Endothelial cell of umbilical vein (primary cell): ENCODE measurements around the gene GLIS2. TPM values are rescaled to one million over a fixed set of nuclear protein-coding genes. Genes with fewer than 3 reads are reported as not detected.
"Not testable (repeated sequence)": the region's sequence is repeated elsewhere in the genome, so short reads cannot be mapped to it uniquely, and the experiment has no call there.

Experiments used
- BruUV-seq: library from RNA; stranded (reverse); fragments of 400-500 nt; replicated peaks from 2 replicates; lab custom pipeline; 2021; lab: Mats Ljungman, UMichigan
- CTCF ChIA-PET: fragments of 300-600, 350-600 bp; sonication (Branson Sonifier 250); formaldehyde crosslinking; loops from one replicate; lab custom pipeline; 2021; ENCODE audit warnings: antibody characterized with exemption, inconsistent platforms; lab: Charles Lee
- POLR2A ChIA-PET: fragments of 300-600, 350-600 bp; sonication (Branson Sonifier 250); formaldehyde crosslinking; loops from one replicate; lab custom pipeline; 2021; ENCODE audit warnings: antibody characterized with exemption, inconsistent platforms; lab: Charles Lee
- DNase-seq: peaks from one replicate; pipeline ENCODE4 v3.0.0-alpha.2; 2011; ENCODE audit warnings: low read depth, low spot score
- FAIRE-seq: peaks from 2 replicates; lab custom pipeline; 2011; peaks lifted over from hg19 to GRCh38; lab: Jason Lieb, UNC
- H2AFZ ChIP-seq: 2 replicates; pipeline ENCODE4 v1.6.0; 2012; ENCODE audit warnings: low read depth, low read length, control low read depth, inconsistent platforms
- H3K27ac ChIP-seq: 2 replicates; pipeline ENCODE4 v1.5.1; 2011; ENCODE audit warnings: low read depth, mild to moderate bottlenecking, control low read depth, low read length, moderate library complexity; ENCODE audit not compliant: insufficient read depth
- H3K27me3 ChIP-seq, 2 experiments: 2 replicates each; pipeline versions ENCODE4 v1.6.0 to v1.6.1; 2011; ENCODE audit warnings: low read length in 2 of 2, mixed read lengths in 1 of 2; ENCODE audit not compliant: control insufficient read depth in 2 of 2, insufficient read depth in 2 of 2
- H3K36me3 ChIP-seq, 2 experiments: 2 replicates in 1 of 2; 3 replicates in 1 of 2; pipeline ENCODE4 v1.5.1; 2011; ENCODE audit warnings: low read length in 2 of 2, mild to moderate bottlenecking in 1 of 2, moderate library complexity in 1 of 2; ENCODE audit not compliant: control insufficient read depth in 2 of 2, insufficient read depth in 2 of 2; ENCODE audit errors: extremely low read depth in 1 of 2
- H3K4me1 ChIP-seq: 3 replicates; pipeline ENCODE4 v1.5.1; 2011; ENCODE audit warnings: mild to moderate bottlenecking, low read length; ENCODE audit not compliant: control insufficient read depth, insufficient read depth; ENCODE audit errors: extremely low read depth
- H3K4me2 ChIP-seq: 2 replicates; pipeline ENCODE4 v1.6.1; 2011; ENCODE audit warnings: low read length, control low read depth, mixed read lengths; ENCODE audit not compliant: insufficient read depth
- H3K4me3 ChIP-seq, 3 experiments: fragments of 200-600 bp in 1 of 3; sonication (generic), shearing (Covaris generic) in 1 of 3; replicated peaks in 1 of 3; 2 replicates each; pipeline ENCODE4 v1.5.1; 2011 to 2016; ENCODE audit warnings: control low read depth in 3 of 3, low read length in 3 of 3, mild to moderate bottlenecking in 2 of 3, inconsistent platforms in 1 of 3, low read depth in 1 of 3, moderate library complexity in 1 of 3; ENCODE audit not compliant: insufficient read depth in 1 of 3
- H3K79me2 ChIP-seq: 2 replicates; pipeline ENCODE4 v1.6.0; 2012; ENCODE audit warnings: low read length, inconsistent platforms; ENCODE audit not compliant: control insufficient read depth, insufficient read depth
- H3K9ac ChIP-seq: replicated peaks from 2 replicates; pipeline ENCODE3; 2011; ENCODE audit warnings: low read length, control low read depth; ENCODE audit not compliant: insufficient read depth; ENCODE audit errors: extremely low read depth
- H3K9me1 ChIP-seq: replicated peaks from 3 replicates; pipeline ENCODE4 v1.6.0; 2011; ENCODE audit warnings: mild to moderate bottlenecking, low read length; ENCODE audit not compliant: control insufficient read depth, insufficient read depth; ENCODE audit errors: extremely low read depth
- H3K9me3 ChIP-seq: replicated peaks from 2 replicates; pipeline ENCODE4 v1.5.1; 2012; ENCODE audit warnings: low read length, inconsistent platforms; ENCODE audit not compliant: control insufficient read depth, insufficient read depth
- H4K20me1 ChIP-seq: replicated peaks from 2 replicates; pipeline ENCODE3; 2011; ENCODE audit warnings: mild to moderate bottlenecking, low read length; ENCODE audit not compliant: control insufficient read depth, insufficient read depth; ENCODE audit errors: extremely low read depth
- EZH2 ChIP-seq: IDR thresholded peaks from 2 replicates; pipeline ENCODE4 v1.6.1; 2012; ENCODE audit warnings: borderline replicate concordance, low read depth, mild to moderate bottlenecking, moderate library complexity, low read length, inconsistent platforms; ENCODE audit not compliant: severe bottlenecking
- FOS ChIP-seq: IDR thresholded peaks from 2 replicates; pipeline ENCODE4 v1.6.1; 2011; ENCODE audit warnings: mild to moderate bottlenecking, low read length, moderate library complexity, borderline replicate concordance; ENCODE audit not compliant: insufficient read depth
- GATA2 ChIP-seq: IDR thresholded peaks from 2 replicates; pipeline ENCODE4 v1.7.0; 2011; ENCODE audit warnings: low read depth, mild to moderate bottlenecking, moderate library complexity, mixed read lengths, low read length; ENCODE audit not compliant: insufficient read length, insufficient read depth
- JUN ChIP-seq: IDR thresholded peaks from 2 replicates; pipeline ENCODE4 v1.6.1; 2011; ENCODE audit warnings: borderline replicate concordance, low read depth; ENCODE audit not compliant: insufficient read length, insufficient read depth
- MYC ChIP-seq: IDR thresholded peaks from one replicate; pipeline ENCODE4 v1.6.1; 2011; ENCODE audit warnings: mild to moderate bottlenecking, low read depth, low read length
- POLR2A ChIP-seq: IDR thresholded peaks from 2 replicates; pipeline ENCODE4 v1.6.1; 2012; ENCODE audit warnings: low read depth, mild to moderate bottlenecking, control low read depth, low read length
- POLR2AphosphoS5 ChIP-seq: IDR thresholded peaks from 2 replicates; pipeline ENCODE4 v1.6.1; 2012; ENCODE audit warnings: low read depth, mild to moderate bottlenecking, control low read depth, low read length, moderate library complexity; ENCODE audit not compliant: insufficient read depth
- dilution Hi-C: fragments of 300-500 bp; cut with MboI; formaldehyde crosslinking; loops from one replicate; pipeline ENCODE4 v1.15.0; 2019; ENCODE audit warnings: low sequenced_read_pairs; ENCODE audit not compliant: extremely low pct_ligation_motif_present
- intact Hi-C: fragments of 100-400 bp; cut with micrococcal nuclease; formaldehyde crosslinking; loops from one replicate; pipeline ENCODE4 v1.10.0; 2022
- polyA plus RNA-seq, 4 experiments: library from polyadenylated mRNA; depleted of rRNA in 3 of 4; stranded (reverse) in 3 of 4; unstranded in 1 of 4; fragments of >200 nt; gene quantifications; 2 replicates each; pipeline versions ENCODE4 v1.2.1 to v1.2.3, GENCODE V29; 2011 to 2012; ENCODE audit warnings: missing spikeins in 1 of 4
- total RNA-seq: library from RNA; stranded (reverse); gene quantifications from 2 replicates; pipeline ENCODE4 v1.2.3, GENCODE V29; 2021
- TF ChIP-seq, protein P1 (sequence below), 2 donors: IDR thresholded peaks; 1 replicate in 1 of 2; 2 replicates in 1 of 2; pipeline ENCODE4 v1.5.1; 2011; ENCODE audit warnings: low read length in 2 of 2, mild to moderate bottlenecking in 2 of 2, moderate library complexity in 2 of 2, control low read depth in 1 of 2, inconsistent platforms in 1 of 2, low read depth in 1 of 2; ENCODE audit not compliant: insufficient read depth in 1 of 2; ENCODE audit errors: extremely low read depth in 1 of 2

Gene GLIS2
- total and polyA plus RNA-seq, 2 donors (not counting 3 experiments of a cell fraction or from before 2014, with no cell fraction given): 4.6 to 10.1 TPM

- no peaks in the 10 kb centered on the region for H3K9me1 ChIP-seq
- peaks cover 9% of the 10 kb centered on the region for H3K79me2 ChIP-seq
- ChIA-PET CTCF (interaction anchor here (4.2 to 8.9 kb wide), 2 partner anchors 44 to 71 kb away, joined by 27 to 198 read pairs; no protein-coding TSS in a partner anchor), POLR2A (no interaction called here)
- H3K9ac ChIP-seq: no peak overlapping the region
- H3K36me3 ChIP-seq: peaks cover 0 to 21% of the 10 kb centered on the region in 2 experiments
- no peak overlapping the region for H3K4me2 ChIP-seq
- DNase-seq (no peak), FAIRE-seq (no peak)
- H3K9me3 ChIP-seq: no peaks in the 10 kb centered on the region
- TF ChIP-seq GATA2 (no peak), JUN (no peak), FOS (no peak), POLR2AphosphoS5 (no peak), MYC (no peak), POLR2A (no peak), EZH2 (no peak)
- TF ChIP-seq, protein P1, sequence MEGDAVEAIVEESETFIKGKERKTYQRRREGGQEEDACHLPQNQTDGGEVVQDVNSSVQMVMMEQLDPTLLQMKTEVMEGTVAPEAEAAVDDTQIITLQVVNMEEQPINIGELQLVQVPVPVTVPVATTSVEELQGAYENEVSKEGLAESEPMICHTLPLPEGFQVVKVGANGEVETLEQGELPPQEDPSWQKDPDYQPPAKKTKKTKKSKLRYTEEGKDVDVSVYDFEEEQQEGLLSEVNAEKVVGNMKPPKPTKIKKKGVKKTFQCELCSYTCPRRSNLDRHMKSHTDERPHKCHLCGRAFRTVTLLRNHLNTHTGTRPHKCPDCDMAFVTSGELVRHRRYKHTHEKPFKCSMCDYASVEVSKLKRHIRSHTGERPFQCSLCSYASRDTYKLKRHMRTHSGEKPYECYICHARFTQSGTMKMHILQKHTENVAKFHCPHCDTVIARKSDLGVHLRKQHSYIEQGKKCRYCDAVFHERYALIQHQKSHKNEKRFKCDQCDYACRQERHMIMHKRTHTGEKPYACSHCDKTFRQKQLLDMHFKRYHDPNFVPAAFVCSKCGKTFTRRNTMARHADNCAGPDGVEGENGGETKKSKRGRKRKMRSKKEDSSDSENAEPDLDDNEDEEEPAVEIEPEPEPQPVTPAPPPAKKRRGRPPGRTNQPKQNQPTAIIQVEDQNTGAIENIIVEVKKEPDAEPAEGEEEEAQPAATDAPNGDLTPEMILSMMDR (IDR thresholded peaks at IDR 0.05; ENCODE audit: extremely low read depth in 1 of 2, insufficient read depth in 1 of 2, low read depth in 1 of 2, low read length in 2 of 2): no peak
- H3K27ac ChIP-seq: no peak overlapping the region
- dilution Hi-C loops (no loop called here), intact Hi-C loops (no loop called here)
- BruUV-seq: no TSS peak
- no peak overlapping the region for H2AFZ ChIP-seq
- H3K4me3 ChIP-seq: no peak overlapping the region
- peaks cover 15% of the 10 kb centered on the region for H3K4me1 ChIP-seq
- no peaks in the 10 kb centered on the region for H3K27me3 ChIP-seq
- H4K20me1 ChIP-seq: no peaks in the 10 kb centered on the region
These were observed 17.4 kb downstream of the GLIS2 start for GRCh38 chr16:4333308-4333638.

GRCh38 chr16:4333714-4334113, 17.8 kb downstream of the GLIS2 start:
- CTCF ChIA-PET: interaction anchor here (4.2 to 8.9 kb wide), 2 partner anchors 44 to 70 kb away, joined by 27 to 198 read pairs; no protein-coding TSS in a partner anchor
- dilution Hi-C loops, H3K27ac ChIP-seq, BruUV-seq, H3K4me2 ChIP-seq, H3K9me3 ChIP-seq, H3K9me1 ChIP-seq, H4K20me1 ChIP-seq, H2AFZ ChIP-seq, H3K79me2 ChIP-seq, H3K9ac ChIP-seq, intact Hi-C loops, DNase-seq, H3K4me3 ChIP-seq, FAIRE-seq, H3K27me3 ChIP-seq, POLR2A ChIA-PET: not testable (repeated sequence)
- H3K36me3 ChIP-seq: peaks cover 0 to 21% of the 10 kb centered on the region in 2 experiments
- H3K4me1 ChIP-seq: peaks cover 11% of the 10 kb centered on the region
